Measurements from ENCODE around the gene MUCL3.
A peak's percentile ranks its signal among the peaks of the same experiment; 100 is the strongest.
"Not testable (repeated sequence)": the region's sequence is repeated elsewhere in the genome, so short reads cannot be mapped to it uniquely, and the experiment has no call there.

Gene MUCL3

GRCh38 chr6:30940361-30940986 lies at the start of gene MUCL3:
Gene MUCL3 (plus strand): TSS chr6:30940973. CDS start chr6:30941000, 27 bp downstream.
- no peak for DNase-seq (ENCODE audit: low read depth in 2 of 3, low spot score in 1 of 3)

- DNase-seq (ENCODE audit: low read depth in 2 of 3, low spot score in 1 of 3) = no peak
Measured at GRCh38 chr6:30891450-30891723, 49.4 kb upstream of the MUCL3 start.

GRCh38 chr6:30891816-30892538 lies 48.8 kb upstream of the MUCL3 start:
- DNase-seq (ENCODE audit: low read depth in 2 of 3, low spot score in 1 of 3) = no peak

- no peak for DNase-seq (ENCODE audit: low read depth in 2 of 3, low spot score in 1 of 3)
Measured at GRCh38 chr6:30893001-30893591, 47.7 kb upstream of the MUCL3 start.

- no peak for DNase-seq (ENCODE audit: low read depth in 2 of 3, low spot score in 1 of 3)
Measured at GRCh38 chr6:30893666-30894065, 47.1 kb upstream of the MUCL3 start.

- no peak for DNase-seq (ENCODE audit: low read depth in 2 of 3, low spot score in 1 of 3)
Measured at GRCh38 chr6:30894381-30894780, 46.4 kb upstream of the MUCL3 start.

- no peak for DNase-seq (ENCODE audit: low read depth in 2 of 3, low spot score in 1 of 3)
Measured at GRCh38 chr6:30894935-30895334, 45.8 kb upstream of the MUCL3 start.

GRCh38 chr6:30895343-30895742 lies 45.4 kb upstream of the MUCL3 start:
- DNase-seq (ENCODE audit: low read depth in 2 of 3, low spot score in 1 of 3) = no peak

- no peak for DNase-seq (ENCODE audit: low read depth in 2 of 3, low spot score in 1 of 3)
Measured at GRCh38 chr6:30896541-30896940, 44.2 kb upstream of the MUCL3 start.

- no peak for DNase-seq (ENCODE audit: low read depth in 2 of 3, low spot score in 1 of 3)
Measured at GRCh38 chr6:30897882-30898281, 42.9 kb upstream of the MUCL3 start.

GRCh38 chr6:30898750-30899360 lies 41.9 kb upstream of the MUCL3 start:
- no peak for DNase-seq (ENCODE audit: low read depth in 2 of 3, low spot score in 1 of 3)

GRCh38 chr6:30900863-30901417 lies 39.8 kb upstream of the MUCL3 start:
- DNase-seq (ENCODE audit: low read depth in 2 of 3, low spot score in 1 of 3) = no peak

- no peak for DNase-seq (ENCODE audit: low read depth in 2 of 3, low spot score in 1 of 3)
Measured at GRCh38 chr6:30901436-30901835, 39.3 kb upstream of the MUCL3 start.

GRCh38 chr6:30902196-30902595 lies 38.6 kb upstream of the MUCL3 start:
- not testable (repeated sequence) for DNase-seq (ENCODE audit: low read depth in 2 of 3, low spot score in 1 of 3)

GRCh38 chr6:30902709-30903108 lies 38.1 kb upstream of the MUCL3 start:
- DNase-seq (ENCODE audit: low read depth in 2 of 3, low spot score in 1 of 3) = no peak

GRCh38 chr6:30903236-30903635 lies 37.5 kb upstream of the MUCL3 start:
- no peak for DNase-seq (ENCODE audit: low read depth in 2 of 3, low spot score in 1 of 3)

- not testable (repeated sequence) for DNase-seq (ENCODE audit: low read depth in 2 of 3, low spot score in 1 of 3)
Measured at GRCh38 chr6:30907290-30907757, 33.4 kb upstream of the MUCL3 start.

- DNase-seq (ENCODE audit: low read depth in 2 of 3, low spot score in 1 of 3) = peak; percentile 93 to 95 (median 95)
Measured at GRCh38 chr6:30907758-30908591, 32.8 kb upstream of the MUCL3 start, which contains the start of gene GTF2H4. Gene GTF2H4 (plus strand): TSS chr6:30908207.

- no peak for DNase-seq (ENCODE audit: low read depth in 2 of 3, low spot score in 1 of 3)
Measured at GRCh38 chr6:30908700-30909099, 32.1 kb upstream of the MUCL3 start.

GRCh38 chr6:30910473-30910872 lies 30.3 kb upstream of the MUCL3 start:
- not testable (repeated sequence) for DNase-seq (ENCODE audit: low read depth in 2 of 3, low spot score in 1 of 3)

All from stimulated activated CD4-positive, alpha-beta T cell treated with anti-CD3 and anti-CD28 coated beads, Interleukin-12 subunit alpha, Interleukin-12 subunit beta, amount 100 ng/mL, for 48 hours (primary cell).